ENCODE results near the gene PHACTR1. TPM values are rescaled to one million over a fixed set of nuclear protein-coding genes. Genes with fewer than 3 reads are reported as not detected.

Gene PHACTR1
- total RNA-seq, 8 experiments from 2014 or later = 2.7 to 24.5 (median 16.4) TPM

DNA sequence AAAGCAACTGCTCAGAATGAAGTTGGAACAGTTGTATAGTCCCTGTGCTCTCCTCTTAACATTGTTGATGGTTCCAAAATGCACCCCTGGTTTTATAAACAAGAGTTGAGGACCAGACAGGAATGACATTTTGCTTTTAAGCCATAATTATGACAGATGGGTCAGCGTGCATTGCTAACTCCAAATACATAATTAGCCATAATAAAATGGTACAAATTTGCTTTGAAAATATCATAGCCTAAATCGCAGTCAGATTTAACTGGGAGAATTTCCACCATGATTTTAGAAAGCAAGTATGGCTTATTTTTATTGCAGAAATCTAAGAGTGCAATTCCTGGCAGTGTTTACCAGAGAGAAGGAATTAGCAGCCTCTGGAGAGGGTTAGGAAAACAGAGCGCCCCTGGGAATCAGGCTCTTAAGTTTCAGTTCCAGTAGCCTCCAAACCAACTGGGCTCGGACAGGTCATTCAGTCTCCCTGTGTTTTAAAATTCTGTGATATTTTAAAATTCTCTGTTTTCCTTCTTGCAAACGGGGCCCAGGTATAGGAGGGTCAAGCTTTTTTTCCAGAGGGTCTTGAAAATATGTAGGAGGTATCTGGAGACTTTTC, 309.4 kb downstream of the PHACTR1 start:
- in situ Hi-C loops (cut with MboI; ENCODE audit: low pct_unique_long_range_greater_than_20kb in 2 of 9, low sequenced_read_pairs in 9 of 9, unreplicated experiment in 9 of 9) = no loop called here
- Histone ChIP-seq H3K27ac (no peak overlapping the region), H3K4me1 (replicated peaks in 1 of 2) (no peaks in the 10 kb centered on the region)

DNA sequence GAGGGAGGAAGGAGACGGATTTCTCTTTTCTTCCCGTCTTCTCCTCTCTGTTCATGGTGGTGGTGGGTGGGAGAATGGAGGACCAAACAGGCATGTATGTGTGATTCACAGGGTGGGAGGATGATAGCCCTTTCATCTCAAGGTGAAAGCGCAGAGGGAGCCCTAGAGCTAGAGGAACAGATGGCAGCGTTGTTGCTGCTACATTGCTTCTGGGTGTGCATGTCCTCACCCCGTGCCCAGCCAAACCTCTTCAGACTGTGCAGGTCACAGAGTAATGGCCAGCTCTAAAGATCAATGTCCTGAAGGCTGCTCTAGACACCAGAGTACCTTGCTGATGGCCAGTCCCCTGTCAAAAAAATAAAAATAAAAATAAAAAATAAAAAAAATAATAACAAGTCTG, 310.0 kb downstream of the PHACTR1 start:
- ATAC-seq (replicated peaks in 6 of 8) = peak in 3 of 8 experiments; percentile 19 to 55 (median 30)
- WGBS, 10 experiments = 38 to 90% (median 68%) methylated on average over 2 to 5 of the region's 5 CpGs; no CpG with 5 or more reads in 4 of the 10 experiments
- in situ Hi-C loops (cut with MboI; ENCODE audit: low pct_unique_long_range_greater_than_20kb in 2 of 9, low sequenced_read_pairs in 9 of 9, unreplicated experiment in 9 of 9) = no loop called here
- H3K4me3 ChIP-seq = no peak overlapping the region
- no peaks in the 10 kb centered on the region for H3K4me1 ChIP-seq (replicated peaks in 1 of 2)
- H3K27ac ChIP-seq = no peak overlapping the region

More for the DNA sequence above, 309.4 kb downstream of the PHACTR1 start:
- 17 to 83% (median 64%) methylated on average over 2 to 5 of the region's 5 CpGs for WGBS, 10 experiments
- no peak for ATAC-seq (replicated peaks in 6 of 8)
- H3K4me3 ChIP-seq = no peak overlapping the region

DNA sequence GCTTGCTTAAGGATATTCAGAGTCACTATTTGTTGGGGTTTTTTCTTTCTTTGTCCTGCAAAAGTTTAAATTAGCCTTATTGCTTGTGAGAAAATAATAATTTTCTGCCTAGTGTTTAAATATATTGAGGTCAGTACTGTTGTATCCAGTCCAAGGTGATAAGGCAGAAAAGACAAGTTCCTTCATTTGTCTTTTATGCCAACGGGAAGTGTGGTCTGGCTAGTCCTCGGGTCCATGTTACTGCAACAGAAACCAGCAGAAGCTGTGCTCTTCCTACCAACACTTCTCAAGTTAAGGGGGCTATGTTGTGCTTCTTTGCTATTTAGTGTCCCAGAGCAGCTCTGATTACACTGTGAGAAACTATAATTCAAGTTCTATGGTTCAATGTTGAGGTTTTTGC, 310.6 kb downstream of the PHACTR1 start:
- in situ Hi-C loops (cut with MboI; ENCODE audit: low pct_unique_long_range_greater_than_20kb in 2 of 9, low sequenced_read_pairs in 9 of 9, unreplicated experiment in 9 of 9) = no loop called here
- H3K4me3 ChIP-seq = no peak overlapping the region
- no peak for ATAC-seq (replicated peaks in 6 of 8)
- WGBS, 10 experiments = 63 to 100% (median 80%) methylated on average over 1 to 2 of the region's 2 CpGs; no CpG with 5 or more reads in 3 of the 10 experiments
- H3K4me1 ChIP-seq (replicated peaks in 1 of 2) = no peaks in the 10 kb centered on the region
- no peak overlapping the region for H3K27ac ChIP-seq

DNA sequence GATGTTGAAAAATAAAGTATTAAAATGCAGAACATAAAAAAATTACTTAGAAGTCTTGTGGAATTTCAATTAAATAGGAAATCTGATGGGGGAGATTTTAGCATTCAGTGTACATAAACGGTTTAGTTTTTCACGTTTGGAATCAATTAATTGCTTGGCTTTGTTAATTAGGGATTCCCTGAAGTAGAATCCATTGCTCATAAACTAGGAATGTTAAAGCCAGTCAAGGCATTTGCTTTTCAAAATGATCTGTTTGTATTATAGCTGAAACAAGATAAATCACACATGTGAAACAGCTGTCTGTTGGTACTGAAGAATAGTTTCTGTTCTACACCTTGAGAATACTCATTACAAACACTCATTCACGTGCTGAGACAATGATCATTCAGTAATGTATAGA, 313.8 kb downstream of the PHACTR1 start:
- ATAC-seq (replicated peaks in 6 of 8) = peak in 2 of 8 experiments; percentile 33 to 44
- no peak overlapping the region for H3K27ac ChIP-seq
- WGBS, 10 experiments = 0 to 90% (median 54%) methylated on average over 2 to 3 of the region's 3 CpGs
- H3K4me1 ChIP-seq (replicated peaks in 1 of 2) = peaks cover 0 to 3% of the 10 kb centered on the region in 2 donors
- in situ Hi-C loops (cut with MboI; ENCODE audit: low pct_unique_long_range_greater_than_20kb in 2 of 9, low sequenced_read_pairs in 9 of 9, unreplicated experiment in 9 of 9) = no loop called here
- no peak overlapping the region for H3K4me3 ChIP-seq

DNA sequence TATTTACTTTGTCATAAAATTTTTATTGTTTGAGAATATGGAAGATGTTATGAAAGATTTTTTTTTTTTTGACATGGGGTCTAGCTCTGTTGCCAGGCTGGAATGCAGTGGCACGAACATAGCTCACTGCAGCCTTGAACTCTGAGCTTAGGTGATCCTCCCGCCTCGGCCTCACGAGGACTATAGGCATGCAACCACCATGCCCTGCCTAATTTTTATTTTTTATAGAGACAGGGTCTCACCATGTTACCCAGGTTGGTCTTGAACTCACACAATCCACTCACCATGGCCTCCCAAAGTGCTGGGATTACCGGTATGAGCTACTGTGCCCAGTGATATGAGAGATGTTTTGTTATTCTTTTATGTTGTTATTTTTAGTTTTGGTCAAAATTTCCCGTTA, 316.0 kb downstream of the PHACTR1 start:
- in situ Hi-C loops (cut with MboI; ENCODE audit: low pct_unique_long_range_greater_than_20kb in 2 of 9, low sequenced_read_pairs in 9 of 9, unreplicated experiment in 9 of 9) = no loop called here
- 51 to 100% (median 87%) methylated on average over 2 to 6 of the region's 6 CpGs for WGBS, 10 experiments
- H3K4me3 ChIP-seq = no peak overlapping the region
- H3K27ac ChIP-seq = no peak overlapping the region
- peaks cover 0 to 7% of the 10 kb centered on the region in 2 donors for H3K4me1 ChIP-seq (replicated peaks in 1 of 2)
- ATAC-seq (replicated peaks in 6 of 8) = no peak

DNA sequence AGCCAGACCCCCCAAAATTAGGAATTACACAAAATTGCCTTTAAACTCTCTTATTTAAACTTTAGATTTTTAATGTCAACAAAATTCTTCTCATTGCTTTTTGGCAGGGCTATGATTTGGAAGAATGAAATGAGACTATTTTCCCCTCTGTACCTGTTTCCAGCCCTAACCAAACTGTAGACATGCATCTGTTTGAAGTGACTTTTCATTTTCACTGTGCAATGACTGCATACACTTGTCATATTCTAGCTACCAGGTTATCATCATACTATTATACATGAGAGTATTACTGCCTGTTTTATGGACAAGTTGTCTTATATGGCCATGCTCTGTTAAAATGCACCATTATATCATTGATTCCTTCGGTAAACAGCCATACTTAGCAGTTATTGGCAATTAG, 316.6 kb downstream of the PHACTR1 start:
- no peak for ATAC-seq (replicated peaks in 6 of 8)
- peaks cover 0 to 7% of the 10 kb centered on the region in 2 donors for H3K4me1 ChIP-seq (replicated peaks in 1 of 2)
- WGBS, 10 experiments = 43 to 100% (median 87%) methylated on average over 1 of the region's 1 CpG; no CpG with 5 or more reads in 2 of the 10 experiments
- H3K4me3 ChIP-seq = no peak overlapping the region
- H3K27ac ChIP-seq = no peak overlapping the region
- in situ Hi-C loops (cut with MboI; ENCODE audit: low pct_unique_long_range_greater_than_20kb in 2 of 9, low sequenced_read_pairs in 9 of 9, unreplicated experiment in 9 of 9) = no loop called here

DNA sequence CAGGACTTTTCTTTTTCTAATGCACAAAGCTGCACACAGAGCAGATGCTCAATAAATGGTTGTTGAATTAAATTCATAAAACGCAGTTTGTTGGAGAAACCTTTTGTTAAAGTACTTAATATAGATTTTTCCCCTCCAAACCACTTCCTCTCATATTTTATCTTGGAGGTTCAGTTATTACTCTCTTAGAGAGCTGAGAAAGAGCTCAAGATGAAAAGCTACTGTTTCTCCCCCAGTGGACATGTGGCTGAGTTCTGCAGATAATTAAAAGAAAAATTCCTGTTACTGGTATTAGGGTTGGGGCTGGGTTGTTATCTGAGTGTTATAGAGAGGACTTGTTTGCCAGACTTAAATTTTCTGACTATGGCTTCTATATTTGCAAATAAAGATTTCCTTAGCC, 317.7 kb downstream of the PHACTR1 start:
- no peak overlapping the region for H3K27ac ChIP-seq
- in situ Hi-C loops (cut with MboI; ENCODE audit: low pct_unique_long_range_greater_than_20kb in 2 of 9, low sequenced_read_pairs in 9 of 9, unreplicated experiment in 9 of 9) = no loop called here
- 60% methylated on average over 1 of the region's 1 CpG; no CpG with 5 or more reads in 9 of the 10 experiments for WGBS, 10 experiments

DNA sequence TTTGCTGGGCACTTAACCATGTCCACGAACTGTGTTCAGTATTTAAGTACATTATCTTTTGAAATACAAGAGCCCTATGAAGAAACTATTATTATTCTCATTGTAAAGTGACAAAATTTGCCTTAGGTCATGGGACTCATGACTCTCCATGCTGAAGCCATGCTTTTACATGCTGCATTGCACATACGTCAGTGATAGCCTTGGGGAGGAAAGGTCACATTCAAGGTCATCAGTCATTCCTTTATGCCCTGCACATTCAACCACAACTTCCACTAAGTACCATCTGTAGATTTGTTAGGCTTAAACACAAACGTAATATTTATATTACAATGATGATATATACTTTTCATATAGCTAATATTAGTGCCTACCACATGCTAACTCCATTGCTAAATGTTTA, 319.0 kb downstream of the PHACTR1 start:
- H3K27ac ChIP-seq = no peak overlapping the region
- no peak for ATAC-seq (replicated peaks in 6 of 8)
- WGBS, 10 experiments = 14 to 100% (median 74%) methylated on average over 1 to 3 of the region's 3 CpGs
- no peak overlapping the region for H3K4me3 ChIP-seq
- peaks cover 0 to 15% of the 10 kb centered on the region in 2 donors for H3K4me1 ChIP-seq (replicated peaks in 1 of 2)
- in situ Hi-C loops (cut with MboI; ENCODE audit: low pct_unique_long_range_greater_than_20kb in 2 of 9, low sequenced_read_pairs in 9 of 9, unreplicated experiment in 9 of 9) = no loop called here

More for the DNA sequence above, 317.7 kb downstream of the PHACTR1 start:
- ATAC-seq (replicated peaks in 6 of 8) = no peak
- H3K4me3 ChIP-seq = no peak overlapping the region
- H3K4me1 ChIP-seq (replicated peaks in 1 of 2) = peaks cover 0 to 13% of the 10 kb centered on the region in 2 donors

DNA sequence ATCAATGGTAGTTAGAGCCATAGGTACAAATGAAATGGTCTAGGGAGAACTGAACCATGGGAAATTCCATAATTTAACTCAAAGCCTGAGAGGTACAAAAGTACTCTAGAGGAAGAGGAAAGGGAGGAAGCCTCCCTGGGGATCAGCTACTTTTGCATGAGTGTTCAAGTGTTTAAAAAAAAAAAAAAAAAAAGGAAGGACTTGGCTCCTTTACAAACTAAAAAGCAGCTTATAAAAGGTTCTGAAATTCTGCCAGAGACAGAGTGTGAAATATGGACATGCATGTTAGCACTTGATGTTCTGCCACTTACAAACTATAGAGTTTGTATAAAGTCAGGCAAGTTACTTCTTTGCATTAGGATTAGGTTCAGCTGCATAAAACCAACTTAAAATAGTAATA, 321.7 kb downstream of the PHACTR1 start:
- no peak for ATAC-seq (replicated peaks in 6 of 8)
- in situ Hi-C loops (cut with MboI; ENCODE audit: low pct_unique_long_range_greater_than_20kb in 2 of 9, low sequenced_read_pairs in 9 of 9, unreplicated experiment in 9 of 9) = no loop called here
- H3K4me3 ChIP-seq = no peak overlapping the region
- H3K27ac ChIP-seq = no peak overlapping the region
- peaks cover 0 to 15% of the 10 kb centered on the region in 2 donors for H3K4me1 ChIP-seq (replicated peaks in 1 of 2)

DNA sequence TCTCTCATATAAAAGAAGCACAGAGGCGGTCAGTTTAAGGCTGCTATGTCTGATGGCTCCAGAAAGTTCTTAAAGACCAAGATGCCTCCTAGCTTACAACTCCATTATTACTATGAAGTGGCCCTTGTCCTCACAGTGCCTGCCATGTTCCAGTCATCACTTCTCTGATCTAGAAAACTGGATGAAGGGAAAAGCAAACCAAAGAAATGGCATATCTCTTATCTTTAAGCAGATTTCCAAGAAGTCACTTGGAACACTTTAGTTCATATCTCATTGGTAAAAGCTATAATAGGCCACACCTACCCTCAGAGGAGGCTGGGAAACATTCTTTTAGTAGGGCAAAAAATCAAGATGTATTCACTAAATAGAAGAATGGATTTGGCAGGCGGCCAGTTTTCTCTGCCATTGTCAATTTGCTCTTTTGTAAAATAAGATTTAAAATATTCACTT, 322.2 kb downstream of the PHACTR1 start:
- in situ Hi-C loops (cut with MboI; ENCODE audit: low pct_unique_long_range_greater_than_20kb in 2 of 9, low sequenced_read_pairs in 9 of 9, unreplicated experiment in 9 of 9) = no loop called here
- H3K4me3 ChIP-seq = no peak overlapping the region
- 40 to 100% (median 87%) methylated on average over 1 to 2 of the region's 2 CpGs; no CpG with 5 or more reads in 2 of the 10 experiments for WGBS, 10 experiments
- peaks cover 0 to 15% of the 10 kb centered on the region in 2 donors for H3K4me1 ChIP-seq (replicated peaks in 1 of 2)
- no peak overlapping the region for H3K27ac ChIP-seq
- ATAC-seq (replicated peaks in 6 of 8) = no peak

DNA sequence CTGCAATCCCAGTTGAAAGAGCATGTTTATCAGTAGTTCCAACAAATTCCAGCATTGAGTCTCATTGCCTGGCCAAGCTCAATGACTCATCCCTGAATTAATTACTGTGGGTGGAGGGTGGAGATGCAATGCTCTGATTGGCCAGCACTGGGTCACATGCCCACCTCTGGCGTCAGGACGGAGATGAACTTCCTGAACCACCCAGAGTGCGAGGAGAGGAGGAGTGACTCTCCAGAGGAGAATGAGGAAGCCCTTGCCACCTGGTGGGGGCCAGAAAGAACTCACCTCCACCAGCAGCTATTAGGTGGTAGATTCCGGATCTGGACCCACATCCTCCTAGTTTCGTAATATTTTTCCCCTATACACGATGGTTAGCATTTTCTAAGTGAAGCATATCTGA, 327.8 kb downstream of the PHACTR1 start:
- in situ Hi-C loops (cut with MboI; ENCODE audit: low pct_unique_long_range_greater_than_20kb in 2 of 9, low sequenced_read_pairs in 9 of 9, unreplicated experiment in 9 of 9) = no loop called here
- H3K4me3 ChIP-seq = no peak overlapping the region
- ATAC-seq (replicated peaks in 6 of 8) = peak in 4 of 8 experiments; percentile 34 to 90 (median 48)
- H3K27ac ChIP-seq = no peak overlapping the region
- peaks cover 0 to 1% of the 10 kb centered on the region in 2 donors for H3K4me1 ChIP-seq (replicated peaks in 1 of 2)
- 80 to 100% (median 92%) methylated on average over 1 to 4 of the region's 6 CpGs; no CpG with 5 or more reads in 7 of the 10 experiments for WGBS, 10 experiments

DNA sequence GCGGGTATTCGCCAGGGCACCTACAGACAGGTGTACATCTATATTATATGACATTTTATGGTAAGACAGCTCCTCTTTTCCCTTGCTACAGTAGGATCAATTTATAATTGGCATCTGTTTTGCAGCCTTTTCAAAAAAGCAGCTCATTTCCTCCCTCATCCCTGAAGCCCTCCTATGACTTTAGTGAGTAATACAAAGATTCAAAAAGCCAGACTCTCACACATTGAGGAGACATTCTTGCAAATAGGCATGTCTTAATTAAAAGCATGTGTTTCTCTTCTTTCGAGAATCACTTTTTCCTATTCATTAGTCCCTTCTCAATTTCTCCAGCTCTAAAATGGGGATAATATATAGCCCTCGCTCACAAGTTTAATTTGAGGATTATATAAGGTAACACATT, 328.3 kb downstream of the PHACTR1 start:
- H3K27ac ChIP-seq = no peak overlapping the region
- no peak overlapping the region for H3K4me3 ChIP-seq
- no peak for ATAC-seq (replicated peaks in 6 of 8)
- H3K4me1 ChIP-seq (replicated peaks in 1 of 2) = no peaks in the 10 kb centered on the region
- 29 to 100% (median 93%) methylated on average over 1 to 4 of the region's 4 CpGs for WGBS, 10 experiments
- in situ Hi-C loops (cut with MboI; ENCODE audit: low pct_unique_long_range_greater_than_20kb in 2 of 9, low sequenced_read_pairs in 9 of 9, unreplicated experiment in 9 of 9) = no loop called here

DNA sequence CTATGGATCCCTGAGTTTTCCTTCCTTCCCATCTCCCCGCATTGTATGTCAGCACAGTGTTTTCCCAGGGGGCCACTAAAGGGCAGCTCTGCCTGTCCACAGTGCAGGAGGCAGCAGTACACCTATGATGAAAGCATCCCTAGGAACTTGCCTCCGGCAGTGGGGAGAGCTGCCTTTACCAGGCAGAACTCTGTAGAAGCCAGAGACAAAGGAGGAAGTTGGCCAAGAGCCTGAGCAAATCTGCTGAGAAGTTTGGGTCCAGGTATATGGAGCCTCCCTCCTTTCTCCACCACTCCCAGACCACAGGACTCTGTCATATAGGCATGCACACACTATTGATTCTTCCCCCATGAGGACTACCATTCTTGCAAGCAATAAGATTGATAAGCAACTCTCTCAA, 329.1 kb downstream of the PHACTR1 start:
- Histone ChIP-seq H3K4me1 (replicated peaks in 1 of 2) (no peaks in the 10 kb centered on the region), H3K4me3 (no peak overlapping the region), H3K27ac (no peak overlapping the region)
- in situ Hi-C loops (cut with MboI; ENCODE audit: low pct_unique_long_range_greater_than_20kb in 2 of 9, low sequenced_read_pairs in 9 of 9, unreplicated experiment in 9 of 9) = no loop called here
- ATAC-seq (replicated peaks in 6 of 8) = peak in 1 of 8 experiments; percentile 26
- WGBS, 10 experiments = 60 to 100% (median 74%) methylated on average over 1 to 2 of the region's 2 CpGs; no CpG with 5 or more reads in 2 of the 10 experiments

DNA sequence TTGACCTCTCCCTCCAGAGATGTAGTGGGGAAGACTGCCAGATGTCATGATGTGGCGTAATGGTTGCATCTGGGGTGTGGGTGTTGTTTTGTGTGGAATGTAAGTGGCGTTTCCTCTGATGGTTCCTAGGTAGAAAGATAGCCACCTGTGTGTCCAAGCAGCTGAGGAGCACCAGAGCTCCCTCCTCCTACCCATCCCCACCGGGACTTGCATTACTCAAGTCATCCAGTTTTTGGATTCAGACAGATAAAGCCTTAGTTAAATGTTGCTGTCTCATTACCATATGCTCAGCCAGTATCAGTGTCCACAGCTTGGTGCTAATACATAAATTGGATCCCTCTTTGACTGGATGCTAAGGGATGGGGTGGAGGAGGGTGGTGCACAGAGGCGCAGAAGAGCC, 329.5 kb downstream of the PHACTR1 start:
- in situ Hi-C loops (cut with MboI; ENCODE audit: low pct_unique_long_range_greater_than_20kb in 2 of 9, low sequenced_read_pairs in 9 of 9, unreplicated experiment in 9 of 9) = no loop called here
- no peak overlapping the region for H3K4me3 ChIP-seq
- H3K27ac ChIP-seq = no peak overlapping the region
- no peak for ATAC-seq (replicated peaks in 6 of 8)
- 38 to 100% (median 83%) methylated on average over 1 to 4 of the region's 4 CpGs; no CpG with 5 or more reads in 2 of the 10 experiments for WGBS, 10 experiments
- no peaks in the 10 kb centered on the region for H3K4me1 ChIP-seq (replicated peaks in 1 of 2)
